Skeletal muscle tissue (tissue), 4 donors: ENCODE measurements around the gene PTPRG. TPM values are rescaled to one million over a fixed set of nuclear protein-coding genes. Genes with fewer than 3 reads are reported as not detected.

Experiments used
- H3K27ac ChIP-seq: one replicate; pipeline ENCODE4 v1.7.0; 2013; ENCODE audit warnings: mild to moderate bottlenecking, low read depth, low read length, inconsistent platforms
- H3K27me3 ChIP-seq, 3 donors: one replicate each; pipeline ENCODE4 v1.7.0; 2013; ENCODE audit warnings: low read length in 3 of 3; ENCODE audit not compliant: control insufficient read depth in 3 of 3, insufficient read depth in 3 of 3
- H3K36me3 ChIP-seq, 3 donors: one replicate each; pipeline ENCODE4 v1.7.0; 2013; ENCODE audit warnings: low read length in 3 of 3; ENCODE audit not compliant: control insufficient read depth in 3 of 3, insufficient read depth in 3 of 3
- H3K4me1 ChIP-seq, 3 donors: one replicate each; pipeline ENCODE4 v1.7.0; 2013; ENCODE audit warnings: low read length in 3 of 3, mild to moderate bottlenecking in 3 of 3; ENCODE audit not compliant: control insufficient read depth in 3 of 3, insufficient read depth in 3 of 3
- H3K4me3 ChIP-seq, 3 donors: one replicate each; pipeline ENCODE4 v1.7.0; 2013; ENCODE audit warnings: low read length in 3 of 3
- H3K9ac ChIP-seq, 3 donors: one replicate each; pipeline ENCODE4 v1.7.0; 2013; ENCODE audit warnings: low read length in 3 of 3, mild to moderate bottlenecking in 3 of 3, moderate library complexity in 2 of 3, low read depth in 1 of 3
- H3K9me3 ChIP-seq, 3 donors: one replicate each; pipeline ENCODE4 v1.7.0; 2013; ENCODE audit warnings: low read length in 3 of 3; ENCODE audit not compliant: control insufficient read depth in 3 of 3
- total RNA-seq: library from RNA; depleted of rRNA; stranded (reverse); fragments of >200 nt; gene quantifications from one replicate; pipeline ENCODE4 v1.2.3, GENCODE V29; 2014
- donor health status: Osteomylitis.

PTPRG gene
- total RNA-seq, 1 donor from 2014 or later: 48.5 TPM

GRCh38 chr3:61657689-61658088, 96.3 kb downstream of the PTPRG start:
- Histone ChIP-seq H3K36me3 (no peaks in the 10 kb centered on the region), H3K27ac (no peak overlapping the region), H3K9ac (no peak overlapping the region), H3K9me3 (no peaks in the 10 kb centered on the region), H3K4me3 (no peak overlapping the region), H3K27me3 (no peaks in the 10 kb centered on the region), H3K4me1 (no peaks in the 10 kb centered on the region)

GRCh38 chr3:61662861-61663260, 101.5 kb downstream of the PTPRG start:
- H3K27ac ChIP-seq: no peak overlapping the region
- H3K4me1 ChIP-seq: peaks cover 6 to 10% (median 7%) of the 10 kb centered on the region in 3 donors
- H3K27me3 ChIP-seq: no peaks in the 10 kb centered on the region
- no peak overlapping the region for H3K9ac ChIP-seq
- H3K36me3 ChIP-seq: no peaks in the 10 kb centered on the region
- no peak overlapping the region for H3K4me3 ChIP-seq
- no peaks in the 10 kb centered on the region for H3K9me3 ChIP-seq

GRCh38 chr3:61663356-61664104, 102.2 kb downstream of the PTPRG start:
- Histone ChIP-seq H3K27me3 (no peaks in the 10 kb centered on the region), H3K36me3 (no peaks in the 10 kb centered on the region), H3K9me3 (no peaks in the 10 kb centered on the region), H3K9ac (no peak overlapping the region), H3K4me1 (peaks cover 6 to 10% (median 7%) of the 10 kb centered on the region in 3 donors), H3K4me3 (no peak overlapping the region), H3K27ac (no peak overlapping the region)

- Histone ChIP-seq H3K9ac (no peak overlapping the region), H3K27me3 (no peaks in the 10 kb centered on the region), H3K4me3 (no peak overlapping the region), H3K4me1 (peaks cover 8 to 12% (median 8%) of the 10 kb centered on the region in 3 donors), H3K27ac (no peak overlapping the region), H3K36me3 (no peaks in the 10 kb centered on the region), H3K9me3 (no peaks in the 10 kb centered on the region)
Observed at GRCh38 chr3:61664105-61664482, 102.7 kb downstream of the PTPRG start.

GRCh38 chr3:61665121-61665520, 103.8 kb downstream of the PTPRG start:
- Histone ChIP-seq H3K36me3 (no peaks in the 10 kb centered on the region), H3K9me3 (no peaks in the 10 kb centered on the region), H3K27ac (no peak overlapping the region), H3K4me3 (no peak overlapping the region), H3K27me3 (no peaks in the 10 kb centered on the region), H3K9ac (no peak overlapping the region), H3K4me1 (peaks cover 8 to 21% (median 18%) of the 10 kb centered on the region in 3 donors)

GRCh38 chr3:61665987-61666386, 104.6 kb downstream of the PTPRG start:
- Histone ChIP-seq H3K9me3 (no peaks in the 10 kb centered on the region), H3K4me1 (peaks cover 11 to 21% (median 20%) of the 10 kb centered on the region in 3 donors), H3K27ac (no peak overlapping the region), H3K4me3 (no peak overlapping the region), H3K27me3 (no peaks in the 10 kb centered on the region), H3K9ac (peak overlapping the region in 1 of 3 donors; percentile 15), H3K36me3 (no peaks in the 10 kb centered on the region)

GRCh38 chr3:61666615-61667330, 105.4 kb downstream of the PTPRG start:
- Histone ChIP-seq H3K4me3 (no peak overlapping the region), H3K27me3 (no peaks in the 10 kb centered on the region), H3K9me3 (no peaks in the 10 kb centered on the region), H3K36me3 (no peaks in the 10 kb centered on the region), H3K9ac (no peak overlapping the region), H3K27ac (no peak overlapping the region), H3K4me1 (peaks cover 11 to 21% (median 20%) of the 10 kb centered on the region in 3 donors)

GRCh38 chr3:61667383-61667782, 106.0 kb downstream of the PTPRG start:
- Histone ChIP-seq H3K27me3 (no peaks in the 10 kb centered on the region), H3K4me3 (no peak overlapping the region), H3K9me3 (no peaks in the 10 kb centered on the region), H3K9ac (no peak overlapping the region), H3K36me3 (no peaks in the 10 kb centered on the region), H3K4me1 (peaks cover 11 to 21% (median 20%) of the 10 kb centered on the region in 3 donors), H3K27ac (no peak overlapping the region)

- Histone ChIP-seq H3K36me3 (no peaks in the 10 kb centered on the region), H3K9ac (no peak overlapping the region), H3K4me1 (peaks cover 11 to 21% (median 20%) of the 10 kb centered on the region in 3 donors), H3K4me3 (no peak overlapping the region), H3K9me3 (no peaks in the 10 kb centered on the region), H3K27ac (no peak overlapping the region), H3K27me3 (no peaks in the 10 kb centered on the region)
Observed at GRCh38 chr3:61667814-61668213, 106.4 kb downstream of the PTPRG start.

- peaks cover 11 to 21% (median 20%) of the 10 kb centered on the region in 3 donors for H3K4me1 ChIP-seq
- H3K9me3 ChIP-seq: no peaks in the 10 kb centered on the region
- no peaks in the 10 kb centered on the region for H3K36me3 ChIP-seq
- H3K9ac ChIP-seq: no peak overlapping the region
- no peaks in the 10 kb centered on the region for H3K27me3 ChIP-seq
- H3K27ac ChIP-seq: no peak overlapping the region
- no peak overlapping the region for H3K4me3 ChIP-seq
Observed at GRCh38 chr3:61668317-61668864, 107.0 kb downstream of the PTPRG start.
